ENCODE data around the gene REL. TPM values are rescaled to one million over a fixed set of nuclear protein-coding genes. Genes with fewer than 3 reads are reported as not detected.

The REL gene
- total RNA-seq, 1 experiment from 2014 or later = 6.2 TPM

DNA sequence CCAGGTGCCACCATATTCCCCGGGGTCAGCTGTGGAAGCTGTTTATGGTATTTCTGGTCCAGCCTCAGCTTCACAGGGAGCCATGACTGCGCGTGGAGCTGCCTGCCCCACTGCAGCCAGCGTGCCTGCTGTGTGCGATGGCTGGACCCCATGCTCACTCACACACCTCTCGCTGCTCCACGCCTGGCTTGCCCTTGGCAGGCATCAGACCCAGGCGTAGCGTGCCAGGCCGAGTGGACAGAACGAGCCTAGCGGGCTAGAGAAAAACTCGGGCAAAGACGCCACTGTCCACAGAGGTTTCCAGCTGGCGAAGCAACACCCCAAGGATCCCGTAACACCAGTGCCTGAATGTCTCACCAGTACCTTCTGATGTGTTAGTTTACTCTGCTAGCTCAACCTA, 93.3 kb downstream of the REL start:
- Histone ChIP-seq H3K79me2 (ENCODE audit: insufficient read depth, low read length) (no peaks in the 10 kb centered on the region), H3K79me1 (ENCODE audit: insufficient read depth, low read depth, low read length, poor library complexity, severe bottlenecking) (no peaks in the 10 kb centered on the region), H3K4me1 (ENCODE audit: insufficient read depth, low read length) (no peaks in the 10 kb centered on the region), H3K9me3 (ENCODE audit: control insufficient read depth, low read depth, low read length) (no peaks in the 10 kb centered on the region), H2BK15ac (ENCODE audit: low read depth, low read length) (no peak overlapping the region), H3K27ac (ENCODE audit: insufficient read length, low read depth, low read length) (no peak overlapping the region), H2BK5ac (ENCODE audit: insufficient read length, low read length) (no peak overlapping the region), H3K9ac (ENCODE audit: extremely low read depth, insufficient read length, low read length) (no peak overlapping the region), H3K23me2 (ENCODE audit: insufficient read length, low read depth, low read length, poor library complexity, severe bottlenecking) (no peaks in the 10 kb centered on the region), H2AFZ (ENCODE audit: low read length) (no peak overlapping the region), H2BK20ac (ENCODE audit: low read depth, low read length, poor library complexity, severe bottlenecking) (no peak overlapping the region), H2AK5ac (ENCODE audit: insufficient read length, low read length) (no peak overlapping the region), H3K4me2 (ENCODE audit: insufficient read depth, insufficient read length, low read length) (no peak overlapping the region), H4K5ac (ENCODE audit: insufficient read length, low read depth, low read length) (no peak overlapping the region), H2BK12ac (ENCODE audit: insufficient read length, low read depth, low read length) (no peak overlapping the region), H4K91ac (ENCODE audit: insufficient read length, low read depth, low read length) (no peak overlapping the region), H4K20me1 (ENCODE audit: control insufficient read depth, insufficient read depth, insufficient read length) (no peaks in the 10 kb centered on the region), H3K23ac (ENCODE audit: insufficient read length, low read depth, low read length) (no peak overlapping the region), H2BK120ac (ENCODE audit: low read depth, low read length, poor library complexity, severe bottlenecking) (no peak overlapping the region), H3K4ac (ENCODE audit: low read depth, low read length) (no peak overlapping the region), H4K8ac (replicated peaks; ENCODE audit: insufficient read length, low read depth, low read length) (no peak overlapping the region), H3K14ac (ENCODE audit: insufficient read depth, low read length) (no peak overlapping the region), H3K27me3 (ENCODE audit: insufficient read depth, low read length) (no peaks in the 10 kb centered on the region), H3T11ph (ENCODE audit: low read length) (no peak overlapping the region), H3K18ac (ENCODE audit: insufficient read length, low read depth, low read length) (no peak overlapping the region), H3K56ac (ENCODE audit: insufficient read length, low read depth, low read length) (no peak overlapping the region)
- Mint-ChIP-seq H3K27ac (no peak overlapping the region), H3K4me1 (no peaks in the 10 kb centered on the region), H3K36me3 (ENCODE audit: insufficient read depth in 1 of 3, low read depth in 3 of 3) (no peaks in the 10 kb centered on the region), H3K27me3 (ENCODE audit: low read depth) (no peaks in the 10 kb centered on the region), H3K9me3 (no peaks in the 10 kb centered on the region), H3K4me3 (no peak overlapping the region)
- TF ChIP-seq, protein P1, sequence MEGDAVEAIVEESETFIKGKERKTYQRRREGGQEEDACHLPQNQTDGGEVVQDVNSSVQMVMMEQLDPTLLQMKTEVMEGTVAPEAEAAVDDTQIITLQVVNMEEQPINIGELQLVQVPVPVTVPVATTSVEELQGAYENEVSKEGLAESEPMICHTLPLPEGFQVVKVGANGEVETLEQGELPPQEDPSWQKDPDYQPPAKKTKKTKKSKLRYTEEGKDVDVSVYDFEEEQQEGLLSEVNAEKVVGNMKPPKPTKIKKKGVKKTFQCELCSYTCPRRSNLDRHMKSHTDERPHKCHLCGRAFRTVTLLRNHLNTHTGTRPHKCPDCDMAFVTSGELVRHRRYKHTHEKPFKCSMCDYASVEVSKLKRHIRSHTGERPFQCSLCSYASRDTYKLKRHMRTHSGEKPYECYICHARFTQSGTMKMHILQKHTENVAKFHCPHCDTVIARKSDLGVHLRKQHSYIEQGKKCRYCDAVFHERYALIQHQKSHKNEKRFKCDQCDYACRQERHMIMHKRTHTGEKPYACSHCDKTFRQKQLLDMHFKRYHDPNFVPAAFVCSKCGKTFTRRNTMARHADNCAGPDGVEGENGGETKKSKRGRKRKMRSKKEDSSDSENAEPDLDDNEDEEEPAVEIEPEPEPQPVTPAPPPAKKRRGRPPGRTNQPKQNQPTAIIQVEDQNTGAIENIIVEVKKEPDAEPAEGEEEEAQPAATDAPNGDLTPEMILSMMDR (conservative IDR thresholded peaks at IDR 0.05) = no peak
- DNase-seq = no peak
- WGBS (ENCODE audit: extremely low coverage, insufficient read length, low lambda C conversion rate) = no CpG with 5 or more reads among the region's 16 CpGs

Other genes starting within 250 kb of the REL start
- gene PAPOLG, start 125.3 kb upstream of the REL start, total RNA-seq (2021) = 19.2 and 21.1 TPM in 2 replicates
- gene PEX13, start 136.1 kb downstream of the REL start, total RNA-seq (2021) = 22.4 TPM in 2 replicates
- gene PUS10, start 136.7 kb downstream of the REL start, total RNA-seq (2021) = 2.3 TPM in 2 replicates
- gene SANBR, start 184.3 kb downstream of the REL start, total RNA-seq (2021) = 8.9 and 10.1 TPM in 2 replicates